Superior temporal gyrus (tissue), 1 donor: ENCODE data around the gene UAP1L1.

ENCODE experiments used
- DNase-seq: peaks from one replicate; pipeline ENCODE4 v3.0.0-alpha.2; 2016; ENCODE audit errors: extremely low spot score

Gene UAP1L1

GRCh38 chr9:137042751-137043727 lies 34.3 kb upstream of the UAP1L1 start:
- no peak for DNase-seq

GRCh38 chr9:137044037-137044436 lies 33.3 kb upstream of the UAP1L1 start:
- DNase-seq = no peak

GRCh38 chr9:137044502-137045177 lies 32.7 kb upstream of the UAP1L1 start:
- no peak for DNase-seq

- peak; percentile 29 for DNase-seq
These were observed 31.8 kb upstream of the UAP1L1 start for GRCh38 chr9:137045294-137046087.

- peak; percentile 79 for DNase-seq
These were observed 31.1 kb upstream of the UAP1L1 start, which contains the start of gene NPDC1 for GRCh38 chr9:137046088-137046787. NPDC1 (minus strand) TSS chr9:137046177; CDS start chr9:137045989, 188 bp downstream.

GRCh38 chr9:137048655-137049543 lies 28.4 kb upstream of the UAP1L1 start:
- no peak for DNase-seq

- DNase-seq = peak; percentile 86
These were observed 27.5 kb upstream of the UAP1L1 start for GRCh38 chr9:137049544-137050449.

GRCh38 chr9:137050570-137050969 lies 26.7 kb upstream of the UAP1L1 start:
- no peak for DNase-seq

GRCh38 chr9:137051145-137051724 lies 26.1 kb upstream of the UAP1L1 start:
- DNase-seq = no peak

GRCh38 chr9:137052293-137052692 lies 25.0 kb upstream of the UAP1L1 start:
- no peak for DNase-seq

GRCh38 chr9:137052998-137053943 lies 24.0 kb upstream of the UAP1L1 start:
- no peak for DNase-seq

GRCh38 chr9:137053944-137054931 lies 23.1 kb upstream of the UAP1L1 start, which contains the start of gene ENTPD2:
ENTPD2 (minus strand) TSS chr9:137054061; CDS start chr9:137053997, 64 bp downstream.
- DNase-seq = no peak

- no peak for DNase-seq
These were observed 22.4 kb upstream of the UAP1L1 start for GRCh38 chr9:137054932-137055384.

- DNase-seq = peak; percentile 94
These were observed 21.6 kb upstream of the UAP1L1 start for GRCh38 chr9:137055385-137056364.
